Effector memory CD8-positive, alpha-beta T cell (primary cell): ENCODE results near the gene RNU1-2.
"Not testable (repeated sequence)": the region's sequence is repeated elsewhere in the genome, so short reads cannot be mapped to it uniquely, and the experiment has no call there.

Experiments
- ATAC-seq: fragments of 150-1000 bp; cut with Tn5 transposase; replicated peaks from 2 replicates; pipeline ENCODE4 v1.10.0; 2021; ENCODE audit warnings: mild to moderate bottlenecking, moderate library complexity
- DNase-seq, 3 experiments: peaks; one replicate each; pipeline ENCODE4 v3.0.0; 2021
- H3K27ac Mint-ChIP-seq, 2 donors: one replicate each; pipeline ENCODE4 v1.8.0; 2022; ENCODE audit warnings: mild to moderate bottlenecking in 2 of 2, mixed read lengths in 2 of 2, moderate library complexity in 2 of 2
- H3K27me3 Mint-ChIP-seq, 2 donors: one replicate each; pipeline ENCODE4 v1.8.0; 2022; ENCODE audit warnings: mixed read lengths in 2 of 2
- H3K36me3 Mint-ChIP-seq: one replicate; pipeline ENCODE4 v1.8.0; 2022; ENCODE audit warnings: mild to moderate bottlenecking, moderate library complexity, mixed read lengths; ENCODE audit not compliant: insufficient read depth
- H3K4me1 Mint-ChIP-seq, 2 donors: one replicate each; pipeline ENCODE4 v1.8.0; 2022; ENCODE audit warnings: low read depth in 2 of 2, mixed read lengths in 2 of 2
- H3K4me3 Mint-ChIP-seq, 2 donors: one replicate each; pipeline ENCODE4 v1.8.0; 2022; ENCODE audit warnings: mild to moderate bottlenecking in 2 of 2, mixed read lengths in 2 of 2, moderate library complexity in 2 of 2
- H3K9me3 Mint-ChIP-seq, 2 donors: one replicate each; pipeline ENCODE4 v1.8.0; 2022; ENCODE audit warnings: mixed read lengths in 2 of 2

The RNU1-2 gene

GRCh38 chr1:16895233-16895597, 565 bp upstream of the RNU1-2 start:
- H3K4me1 Mint-ChIP-seq, result peaks cover 12 to 25% of the 10 kb centered on the region in 2 donors
- peaks cover 47% of the 10 kb centered on the region for H3K36me3 Mint-ChIP-seq
- H3K9me3 Mint-ChIP-seq, DNase-seq, ATAC-seq: not testable (repeated sequence)
- peaks cover 0 to 29% of the 10 kb centered on the region in 2 donors for H3K27me3 Mint-ChIP-seq
- peak overlapping the region; percentile 99 to 100 for H3K27ac Mint-ChIP-seq
- H3K4me3 Mint-ChIP-seq, result peak overlapping the region; percentile 79 to 83

DNA sequence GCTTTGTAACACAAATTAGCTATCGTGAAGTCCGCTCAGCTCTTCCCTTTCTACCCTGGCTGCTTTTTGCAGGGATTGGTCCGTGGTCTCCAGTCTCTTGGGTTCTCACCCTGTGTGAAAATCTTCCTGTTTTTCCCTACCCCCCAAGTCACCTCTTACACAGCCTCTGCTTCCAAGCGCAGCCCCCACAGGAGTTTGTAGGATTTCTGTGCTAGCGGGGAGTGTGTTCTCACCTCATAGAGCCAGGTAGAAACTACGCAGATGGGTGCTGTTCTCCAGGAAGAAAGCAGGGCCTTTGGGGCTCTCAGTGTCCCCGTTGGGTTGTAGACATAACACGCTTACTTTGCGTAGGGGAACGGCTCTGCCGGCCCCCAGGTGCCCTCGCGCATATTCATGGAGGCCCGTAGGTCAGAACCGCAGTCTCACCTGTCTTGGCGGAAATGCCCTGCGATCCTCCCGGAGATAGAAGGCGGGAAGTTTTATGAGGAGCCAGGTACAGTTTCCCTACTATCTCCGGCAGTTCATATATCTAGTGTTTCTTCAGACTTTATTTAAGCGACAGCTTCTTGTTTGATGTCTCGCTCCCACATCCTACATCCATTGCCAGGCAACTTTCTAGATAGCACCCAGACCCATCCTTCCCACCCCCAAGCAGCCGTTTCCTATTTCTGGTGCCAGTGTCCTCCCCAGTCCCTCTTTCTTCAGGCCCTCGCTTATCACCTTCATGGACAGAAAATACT, 706 bp downstream of the RNU1-2 start:
- ATAC-seq, result peak; percentile 7
- H3K27me3 Mint-ChIP-seq, result peaks cover 0 to 22% of the 10 kb centered on the region in 2 donors
- H3K9me3 Mint-ChIP-seq, result not testable (repeated sequence)
- peak overlapping the region; percentile 99 to 100 for H3K27ac Mint-ChIP-seq
- peak; percentile 44 to 55 (median 54) for DNase-seq
- peaks cover 51% of the 10 kb centered on the region for H3K36me3 Mint-ChIP-seq
- H3K4me1 Mint-ChIP-seq, result peaks cover 15 to 32% of the 10 kb centered on the region in 2 donors
- peak overlapping the region; percentile 79 to 83 for H3K4me3 Mint-ChIP-seq

GRCh38 chr1:16897653-16898052, 1.9 kb downstream of the RNU1-2 start:
- not testable (repeated sequence) for ATAC-seq, H3K9me3 Mint-ChIP-seq, DNase-seq
- H3K4me1 Mint-ChIP-seq, result peaks cover 22 to 34% of the 10 kb centered on the region in 2 donors
- peaks cover 52% of the 10 kb centered on the region for H3K36me3 Mint-ChIP-seq
- peaks cover 0 to 11% of the 10 kb centered on the region in 2 donors for H3K27me3 Mint-ChIP-seq
- peak overlapping the region; percentile 99 to 100 for H3K27ac Mint-ChIP-seq
- peak overlapping the region; percentile 79 to 83 for H3K4me3 Mint-ChIP-seq

- H3K27ac Mint-ChIP-seq, result peak overlapping the region in 1 of 2 donors; percentile 100
- not testable (repeated sequence) for H3K4me3 Mint-ChIP-seq, H3K9me3 Mint-ChIP-seq, DNase-seq, ATAC-seq, H3K27me3 Mint-ChIP-seq
- peaks cover 52% of the 10 kb centered on the region for H3K36me3 Mint-ChIP-seq
- peaks cover 28 to 39% of the 10 kb centered on the region in 2 donors for H3K4me1 Mint-ChIP-seq
Measured at GRCh38 chr1:16898298-16898697, 2.5 kb downstream of the RNU1-2 start.

DNA sequence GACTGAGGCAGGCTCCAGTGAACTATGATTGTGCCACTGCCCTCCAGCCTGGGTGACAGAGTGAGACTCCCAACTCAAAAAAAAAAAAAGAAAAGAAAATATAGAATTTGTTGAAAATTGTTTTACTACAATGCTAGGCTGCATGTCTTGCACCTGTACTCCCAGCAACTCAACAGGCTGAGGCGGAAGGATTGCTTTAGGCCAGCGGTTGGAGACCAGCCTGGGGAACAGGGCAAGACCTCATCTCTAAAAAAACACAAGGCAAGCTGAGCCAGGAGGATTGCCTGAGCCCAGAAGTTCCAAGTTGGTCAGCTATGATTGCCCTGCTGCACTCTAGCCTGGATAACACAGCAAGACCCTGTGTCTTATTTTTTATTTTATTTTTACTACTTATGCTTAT, 3.2 kb downstream of the RNU1-2 start:
- not testable (repeated sequence) for ATAC-seq, H3K27me3 Mint-ChIP-seq, H3K9me3 Mint-ChIP-seq, H3K4me3 Mint-ChIP-seq, H3K27ac Mint-ChIP-seq, DNase-seq
- Mint-ChIP-seq H3K36me3 (peaks cover 52% of the 10 kb centered on the region), H3K4me1 (peaks cover 34 to 44% of the 10 kb centered on the region in 2 donors)

DNA sequence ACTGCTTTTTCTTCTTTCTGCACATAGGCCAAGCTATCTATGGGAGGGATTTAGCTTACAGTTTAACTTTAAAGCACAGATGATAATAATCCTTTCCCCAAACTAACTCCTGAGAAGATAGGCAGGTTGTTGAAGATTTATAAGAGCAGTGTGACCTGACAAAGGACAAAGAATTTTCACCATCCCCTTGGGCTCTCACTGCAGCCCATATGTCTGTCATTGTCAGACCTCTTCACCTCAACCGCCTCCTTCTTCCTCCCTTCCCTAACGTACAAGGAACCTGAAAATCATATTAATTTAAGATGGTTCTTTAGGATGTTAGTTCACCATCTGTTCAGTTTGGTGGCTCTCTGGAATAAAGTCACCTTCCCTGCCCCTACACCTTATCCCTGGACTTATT, 5.0 kb downstream of the RNU1-2 start:
- Mint-ChIP-seq H3K27ac (peak overlapping the region in 1 of 2 donors; percentile 6), H3K4me1 (peaks cover 34 to 38% of the 10 kb centered on the region in 2 donors), H3K9me3 (no peaks in the 10 kb centered on the region), H3K36me3 (peaks cover 36% of the 10 kb centered on the region), H3K27me3 (no peaks in the 10 kb centered on the region), H3K4me3 (no peak overlapping the region)
- ATAC-seq (no peak), DNase-seq (no peak)

DNA sequence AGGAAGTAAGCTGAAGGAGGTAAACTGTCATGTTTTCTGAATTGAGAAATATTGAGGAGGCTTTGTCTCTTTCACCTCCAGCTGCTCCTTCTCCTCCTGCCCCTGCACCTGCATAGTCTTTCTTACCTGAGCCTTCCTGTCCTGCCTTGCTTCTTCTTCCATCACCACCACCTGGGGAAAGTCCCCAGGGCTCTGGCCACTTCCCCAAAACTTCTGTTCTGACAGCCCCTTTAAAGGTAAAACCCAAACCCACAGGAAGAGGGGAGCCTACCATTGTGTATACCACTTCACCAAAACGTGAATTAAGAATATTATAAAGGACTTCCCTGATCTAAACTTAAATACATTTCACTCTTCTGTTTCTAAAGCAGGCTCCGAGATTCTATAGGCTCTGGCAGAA, 5.6 kb downstream of the RNU1-2 start:
- not testable (repeated sequence) for H3K4me3 Mint-ChIP-seq, DNase-seq, H3K27me3 Mint-ChIP-seq, H3K9me3 Mint-ChIP-seq, ATAC-seq
- peaks cover 31 to 34% of the 10 kb centered on the region in 2 donors for H3K4me1 Mint-ChIP-seq
- peak overlapping the region in 1 of 2 donors; percentile 6 for H3K27ac Mint-ChIP-seq
- H3K36me3 Mint-ChIP-seq, result peaks cover 29% of the 10 kb centered on the region

- Mint-ChIP-seq H3K27me3 (no peaks in the 10 kb centered on the region), H3K4me1 (peaks cover 23 to 26% of the 10 kb centered on the region in 2 donors), H3K36me3 (peaks cover 14% of the 10 kb centered on the region), H3K27ac (no peak overlapping the region), H3K9me3 (no peaks in the 10 kb centered on the region), H3K4me3 (no peak overlapping the region)
- no peak for DNase-seq
- no peak for ATAC-seq
Measured at GRCh38 chr1:16903054-16903453, 7.3 kb downstream of the RNU1-2 start.

- no peak overlapping the region for H3K4me3 Mint-ChIP-seq
- DNase-seq, result no peak
- H3K27me3 Mint-ChIP-seq, result no peaks in the 10 kb centered on the region
- H3K4me1 Mint-ChIP-seq, result peaks cover 25 to 26% of the 10 kb centered on the region in 2 donors
- no peaks in the 10 kb centered on the region for H3K9me3 Mint-ChIP-seq
- ATAC-seq, result no peak
- H3K36me3 Mint-ChIP-seq, result peaks cover 14% of the 10 kb centered on the region
- no peak overlapping the region for H3K27ac Mint-ChIP-seq
Measured at GRCh38 chr1:16903458-16903796, 7.6 kb downstream of the RNU1-2 start.

- H3K27ac Mint-ChIP-seq, result no peak overlapping the region
- DNase-seq (peak; percentile 97 to 100 (median 100)), ATAC-seq (peak; percentile 91)
- H3K9me3 Mint-ChIP-seq, result no peaks in the 10 kb centered on the region
- H3K36me3 Mint-ChIP-seq, result peaks cover 9% of the 10 kb centered on the region
- H3K27me3 Mint-ChIP-seq, result no peaks in the 10 kb centered on the region
- H3K4me1 Mint-ChIP-seq, result peaks cover 26 to 30% of the 10 kb centered on the region in 2 donors
- H3K4me3 Mint-ChIP-seq, result no peak overlapping the region
Measured at GRCh38 chr1:16904560-16905109, 8.9 kb downstream of the RNU1-2 start.

DNA sequence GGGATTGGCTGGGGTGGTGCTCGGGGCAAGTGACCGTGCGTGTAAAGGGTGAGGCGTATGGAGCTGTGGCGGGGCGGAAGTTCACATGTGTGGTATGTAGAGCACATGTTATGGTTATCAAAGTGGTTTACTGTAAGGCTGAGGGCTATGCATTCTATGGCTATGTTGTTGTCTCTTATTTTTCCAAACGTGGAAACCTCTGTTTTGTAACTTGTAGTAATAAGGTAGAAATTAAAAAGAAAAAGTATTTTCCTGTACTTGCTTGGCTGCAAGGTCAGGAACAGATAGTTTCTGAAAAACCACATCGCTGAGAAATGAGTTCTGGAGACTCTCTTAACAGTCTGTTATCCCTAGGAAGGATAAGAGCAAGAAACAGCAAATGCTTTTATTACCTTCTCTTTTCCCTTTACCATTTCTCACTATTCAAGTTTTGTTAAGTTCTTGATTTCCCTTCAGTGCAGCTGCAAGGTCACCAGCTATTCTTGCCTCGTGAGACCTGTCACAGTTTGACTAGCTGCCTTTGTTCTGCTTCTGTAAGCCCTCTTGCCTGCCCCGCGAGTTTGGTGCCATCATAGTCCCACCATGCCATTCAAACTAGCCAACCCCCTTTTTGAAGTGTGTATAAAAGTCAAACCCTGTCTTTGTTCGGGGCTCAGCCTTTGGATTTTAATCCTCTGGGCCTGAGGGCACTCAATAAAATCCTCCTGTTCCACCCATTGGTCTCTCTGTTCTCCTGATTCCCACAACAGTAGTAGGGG, 9.5 kb downstream of the RNU1-2 start:
- H3K36me3 Mint-ChIP-seq, result peaks cover 8% of the 10 kb centered on the region
- ATAC-seq, result peak; percentile 74
- DNase-seq, result peak in 1 of 3 experiments; percentile 27
- peaks cover 26 to 31% of the 10 kb centered on the region in 2 donors for H3K4me1 Mint-ChIP-seq
- H3K27me3 Mint-ChIP-seq, result no peaks in the 10 kb centered on the region
- no peak overlapping the region for H3K27ac Mint-ChIP-seq
- H3K4me3 Mint-ChIP-seq, result no peak overlapping the region
- no peaks in the 10 kb centered on the region for H3K9me3 Mint-ChIP-seq

- no peak for DNase-seq
- no peaks in the 10 kb centered on the region for H3K27me3 Mint-ChIP-seq
- H3K36me3 Mint-ChIP-seq, result peaks cover 8% of the 10 kb centered on the region
- H3K4me1 Mint-ChIP-seq, result peaks cover 26% of the 10 kb centered on the region in 2 donors
- no peak overlapping the region for H3K27ac Mint-ChIP-seq
- no peak overlapping the region for H3K4me3 Mint-ChIP-seq
- no peak for ATAC-seq
- no peaks in the 10 kb centered on the region for H3K9me3 Mint-ChIP-seq
Measured at GRCh38 chr1:16905868-16906702, 10.3 kb downstream of the RNU1-2 start.

GRCh38 chr1:16906873-16907272, 11.1 kb downstream of the RNU1-2 start:
- Mint-ChIP-seq H3K27me3 (no peaks in the 10 kb centered on the region), H3K36me3 (peaks cover 4% of the 10 kb centered on the region), H3K9me3 (no peaks in the 10 kb centered on the region), H3K27ac (no peak overlapping the region), H3K4me1 (peaks cover 21 to 27% of the 10 kb centered on the region in 2 donors), H3K4me3 (no peak overlapping the region)
- DNase-seq, result no peak
- ATAC-seq, result no peak
